ENCODE measurements around the gene EIF2AK2.

DNA sequence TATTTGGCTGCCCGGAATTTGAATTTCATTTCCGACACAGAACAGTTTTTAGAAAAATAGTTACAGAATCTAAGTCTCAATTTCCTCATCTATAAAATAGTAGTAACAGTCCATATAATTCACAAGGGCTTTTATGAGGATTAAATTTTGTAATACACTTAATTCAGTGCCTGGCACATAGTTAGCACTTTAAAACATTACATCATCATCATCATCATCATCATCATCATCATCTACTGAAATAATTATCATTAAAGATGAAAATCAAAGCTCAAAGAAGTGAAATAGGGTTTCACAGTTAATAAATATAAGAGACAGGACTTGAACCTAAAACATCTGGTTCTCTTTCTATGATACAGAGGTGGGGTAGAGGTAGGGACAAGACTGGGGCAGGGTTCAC lies 85.8 kb downstream of the EIF2AK2 start:
- TF ChIP-seq GATA2 (IDR thresholded peaks at IDR 0.05; ENCODE audit: low read depth, low read length) (no peak), GATA3 (IDR thresholded peaks at IDR 0.05; ENCODE audit: low read depth, low read length) (no peak)
